Epithelial cell of esophagus (primary cell): ENCODE results near the gene NR1H2.

Experiments
- DNase-seq: peaks from one replicate; pipeline ENCODE4 v3.0.0; 2010; ENCODE audit warnings: low read depth
- H3K4me3 ChIP-seq: 2 replicates; pipeline ENCODE4 v1.5.1; 2011; ENCODE audit warnings: mild to moderate bottlenecking, low read length, control low read depth
- TF ChIP-seq, protein P1 (sequence below): IDR thresholded peaks from 2 replicates; pipeline ENCODE4 v1.5.1; 2011; ENCODE audit warnings: low read depth, mild to moderate bottlenecking, low read length, control low read depth, inconsistent platforms; ENCODE audit not compliant: insufficient read depth; ENCODE audit errors: missing control alignments

Gene NR1H2

DNA sequence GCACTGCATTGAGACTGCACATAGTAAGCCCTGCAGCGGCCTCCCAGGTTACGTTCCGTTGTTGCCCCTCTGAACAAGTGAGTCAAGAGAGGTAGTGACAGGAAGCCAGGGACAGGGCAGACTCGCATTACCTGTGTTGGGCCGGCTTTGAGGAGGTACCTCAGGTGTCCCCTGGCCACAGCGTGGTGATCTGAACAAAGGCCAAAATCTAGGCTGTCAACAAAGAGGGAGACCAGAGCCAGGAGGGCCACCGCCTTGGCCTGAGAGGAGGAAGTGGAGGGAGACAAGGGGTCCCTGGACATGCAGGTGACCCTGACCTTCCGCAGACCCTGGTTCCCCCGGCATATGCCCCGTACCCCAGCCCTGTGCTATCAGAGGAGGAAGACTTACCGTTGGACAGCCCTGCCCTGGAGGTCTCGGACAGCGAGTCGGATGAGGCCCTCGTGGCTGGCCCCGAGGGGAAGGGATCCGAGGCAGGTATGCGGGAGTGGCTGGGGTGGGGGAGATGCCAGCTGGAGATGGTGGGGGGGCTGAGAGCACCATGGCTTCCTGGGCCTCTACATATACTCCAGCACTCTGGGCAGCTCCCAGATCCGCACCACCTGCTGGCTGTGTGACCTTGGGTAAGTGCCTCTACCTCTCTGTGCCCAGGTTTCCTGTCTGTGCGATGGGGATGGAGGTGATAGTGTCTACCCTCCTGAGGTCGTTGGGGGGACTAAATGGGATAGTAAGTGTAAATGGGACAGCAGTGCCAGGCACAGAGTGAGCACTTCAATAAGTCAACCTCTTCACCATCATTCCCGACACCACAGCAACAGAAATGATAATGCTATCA is 47.2 kb downstream of the NR1H2 start:
- no peak overlapping the region for H3K4me3 ChIP-seq
- TF ChIP-seq, protein P1, sequence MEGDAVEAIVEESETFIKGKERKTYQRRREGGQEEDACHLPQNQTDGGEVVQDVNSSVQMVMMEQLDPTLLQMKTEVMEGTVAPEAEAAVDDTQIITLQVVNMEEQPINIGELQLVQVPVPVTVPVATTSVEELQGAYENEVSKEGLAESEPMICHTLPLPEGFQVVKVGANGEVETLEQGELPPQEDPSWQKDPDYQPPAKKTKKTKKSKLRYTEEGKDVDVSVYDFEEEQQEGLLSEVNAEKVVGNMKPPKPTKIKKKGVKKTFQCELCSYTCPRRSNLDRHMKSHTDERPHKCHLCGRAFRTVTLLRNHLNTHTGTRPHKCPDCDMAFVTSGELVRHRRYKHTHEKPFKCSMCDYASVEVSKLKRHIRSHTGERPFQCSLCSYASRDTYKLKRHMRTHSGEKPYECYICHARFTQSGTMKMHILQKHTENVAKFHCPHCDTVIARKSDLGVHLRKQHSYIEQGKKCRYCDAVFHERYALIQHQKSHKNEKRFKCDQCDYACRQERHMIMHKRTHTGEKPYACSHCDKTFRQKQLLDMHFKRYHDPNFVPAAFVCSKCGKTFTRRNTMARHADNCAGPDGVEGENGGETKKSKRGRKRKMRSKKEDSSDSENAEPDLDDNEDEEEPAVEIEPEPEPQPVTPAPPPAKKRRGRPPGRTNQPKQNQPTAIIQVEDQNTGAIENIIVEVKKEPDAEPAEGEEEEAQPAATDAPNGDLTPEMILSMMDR = no peak
- DNase-seq = no peak

DNA sequence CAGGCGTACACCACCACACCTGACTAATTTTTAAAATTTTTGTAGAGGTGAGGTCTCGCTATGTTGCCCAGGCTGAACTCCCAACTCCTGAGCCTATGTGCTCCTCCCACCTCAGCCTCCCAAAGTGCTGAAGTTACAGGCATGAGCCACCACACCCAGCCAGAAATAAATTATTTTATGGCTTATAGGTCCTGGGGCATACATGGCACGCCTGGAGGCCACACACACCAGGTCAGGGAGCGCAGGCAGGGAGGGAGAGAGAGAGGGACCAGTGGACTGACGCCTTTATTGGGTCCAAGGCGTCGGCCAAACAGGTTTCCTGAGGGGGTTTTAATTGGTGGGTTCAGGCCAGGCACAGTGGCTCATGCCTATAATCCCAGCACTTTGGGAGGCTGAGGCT is 49.3 kb downstream of the NR1H2 start:
- no peak overlapping the region for H3K4me3 ChIP-seq
- no peak for DNase-seq
- TF ChIP-seq, protein P1 = no peak

DNA sequence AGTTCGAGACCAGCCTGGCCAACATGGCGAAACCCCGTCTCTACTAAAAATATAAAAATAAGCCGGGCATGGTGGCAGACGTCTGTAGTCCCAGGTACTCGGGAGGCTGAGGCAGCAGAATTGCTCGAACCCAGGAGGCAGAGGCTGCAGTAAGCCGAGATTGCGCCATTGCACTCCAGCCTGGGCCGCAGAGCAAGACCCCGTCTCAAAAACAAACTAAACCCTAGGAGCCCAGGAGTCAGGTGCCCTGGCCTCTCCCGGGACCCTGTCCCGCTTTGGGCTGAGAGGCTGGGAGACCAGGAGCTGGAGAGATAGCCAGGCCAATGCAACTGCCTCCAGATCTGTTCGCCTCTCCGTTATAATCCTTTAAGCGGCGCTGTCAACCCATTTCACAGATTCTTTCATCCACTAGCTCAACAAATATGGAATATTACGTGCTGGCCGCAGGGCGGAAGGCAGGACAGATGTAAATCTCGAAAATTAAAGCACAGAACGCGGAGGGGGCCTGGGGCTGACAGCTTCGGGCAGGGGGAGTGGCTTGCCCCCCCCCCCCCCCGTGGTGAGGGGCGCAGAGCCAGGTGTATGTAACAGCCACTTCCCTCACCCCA is 51.2 kb downstream of the NR1H2 start:
- no peak for DNase-seq
- H3K4me3 ChIP-seq = peak overlapping the region; percentile 42
- TF ChIP-seq, protein P1 = no peak

DNA sequence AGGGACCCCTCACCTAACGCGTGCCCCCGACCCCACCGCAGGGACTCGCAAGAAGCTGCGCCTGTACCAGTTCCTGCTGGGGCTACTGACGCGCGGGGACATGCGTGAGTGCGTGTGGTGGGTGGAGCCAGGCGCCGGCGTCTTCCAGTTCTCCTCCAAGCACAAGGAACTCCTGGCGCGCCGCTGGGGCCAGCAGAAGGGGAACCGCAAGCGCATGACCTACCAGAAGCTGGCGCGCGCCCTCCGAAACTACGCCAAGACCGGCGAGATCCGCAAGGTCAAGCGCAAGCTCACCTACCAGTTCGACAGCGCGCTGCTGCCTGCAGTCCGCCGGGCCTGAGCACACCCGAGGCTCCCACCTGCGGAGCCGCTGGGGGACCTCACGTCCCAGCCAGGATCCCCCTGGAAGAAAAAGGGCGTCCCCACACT is 51.8 kb downstream of the NR1H2 start:
- peak overlapping the region; percentile 42 for H3K4me3 ChIP-seq
- TF ChIP-seq, protein P1 = no peak
- DNase-seq = peak; percentile 69

DNA sequence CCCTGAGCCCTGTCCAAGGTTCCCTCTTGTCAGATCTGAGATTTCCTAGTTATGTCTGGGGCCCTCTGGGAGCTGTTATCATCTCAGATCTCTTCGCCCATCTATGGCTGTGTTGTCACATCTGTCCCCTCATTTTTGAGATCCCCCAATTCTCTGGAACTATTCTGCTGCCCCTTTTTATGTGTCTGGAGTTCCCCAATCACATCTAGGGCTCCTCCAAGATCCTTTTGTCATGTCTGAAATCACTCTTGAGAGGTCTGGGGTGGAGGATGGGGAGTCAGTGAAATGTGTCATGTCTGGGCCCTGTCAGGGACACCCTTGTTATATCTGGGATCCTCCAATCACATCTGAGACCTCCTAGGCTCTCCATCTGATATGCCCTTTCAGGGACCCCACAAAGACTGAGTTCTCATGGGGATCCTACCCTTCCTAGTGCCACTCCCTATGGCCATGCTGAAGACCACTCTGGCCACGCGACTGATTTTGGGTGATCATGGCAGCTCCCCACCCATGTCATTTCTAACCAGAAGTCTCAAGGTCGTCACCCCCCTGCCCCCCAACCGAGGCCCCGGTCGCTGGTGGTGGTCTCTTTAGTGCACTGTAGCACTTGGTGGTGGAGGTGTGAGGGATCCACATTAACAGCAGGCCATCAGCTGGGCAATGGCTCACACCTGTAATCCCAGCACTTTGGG is 52.7 kb downstream of the NR1H2 start:
- H3K4me3 ChIP-seq = no peak overlapping the region
- DNase-seq = no peak
- TF ChIP-seq, protein P1 = no peak

DNA sequence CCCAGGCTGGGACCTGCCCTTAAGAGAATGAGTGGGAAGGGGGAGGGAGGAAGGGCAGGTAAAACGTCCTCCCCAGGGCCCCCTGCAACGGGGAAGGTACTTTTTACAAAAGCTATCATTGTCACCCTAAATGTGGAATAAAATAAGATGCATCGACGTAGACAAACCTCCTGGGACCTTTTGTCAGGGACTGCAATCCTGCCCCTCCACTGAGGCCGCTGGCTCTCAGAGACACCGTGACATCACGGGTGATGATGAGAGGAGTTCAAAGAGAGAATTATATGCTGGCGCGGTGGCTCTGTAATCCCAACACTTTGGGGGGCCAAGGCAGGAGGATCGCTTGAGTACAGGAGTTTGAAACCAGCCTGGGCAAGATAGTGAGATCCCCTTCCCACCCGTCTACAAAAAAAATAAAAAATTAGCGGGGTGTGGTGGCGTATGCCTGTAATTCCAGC is 54.7 kb downstream of the NR1H2 start:
- TF ChIP-seq, protein P1 = no peak
- peak overlapping the region; percentile 63 for H3K4me3 ChIP-seq
- no peak for DNase-seq
